SK-N-SH treated with all-trans-retinoic acid at 6 μM for 48 hours (cell line): ENCODE measurements around the gene PCDHA6.

ENCODE experiments used
- BACH2 ChIP-seq: fragments of 250-450 bp; sonication (Bioruptor Pico); IDR thresholded peaks from 2 replicates; pipeline ENCODE4 v1.9.0; 2021; ENCODE audit warnings: mild to moderate bottlenecking, borderline replicate concordance
- CSDC2 ChIP-seq: fragments of 250-450 bp; sonication (Bioruptor Pico); IDR thresholded peaks from 2 replicates; pipeline ENCODE4 v1.5.0; 2020; ENCODE audit warnings: mild to moderate bottlenecking, moderate library complexity
- OSR1 ChIP-seq: fragments of 250-450 bp; sonication (Bioruptor Pico); IDR thresholded peaks from 2 replicates; pipeline ENCODE4 v1.8.0; 2022; ENCODE audit warnings: moderate library complexity, mild to moderate bottlenecking, inconsistent platforms
- RARB ChIP-seq: fragments of 250-450 bp; sonication (Bioruptor Pico); IDR thresholded peaks from 2 replicates; pipeline ENCODE4 v1.8.0; 2021; ENCODE audit warnings: mild to moderate bottlenecking, moderate library complexity
- TOX ChIP-seq: fragments of 250-450 bp; sonication (Bioruptor Pico); IDR thresholded peaks from 2 replicates; pipeline ENCODE4 v1.8.0; 2021; ENCODE audit warnings: mild to moderate bottlenecking, moderate library complexity, borderline replicate concordance
- ZFP30 ChIP-seq: fragments of 450-650 bp; formaldehyde crosslinking; IDR thresholded peaks from 2 replicates; pipeline ENCODE4 v1.5.0; 2022; ENCODE audit warnings: mild to moderate bottlenecking, moderate library complexity
- ZNF70 ChIP-seq: fragments of 450-650 bp; formaldehyde crosslinking; IDR thresholded peaks from 2 replicates; pipeline ENCODE4 v1.5.0; 2020; ENCODE audit warnings: mild to moderate bottlenecking, moderate library complexity
- TF ChIP-seq, protein P1 (sequence below): fragments of 250-450 bp; sonication (Bioruptor Pico); IDR thresholded peaks from 2 replicates; pipeline ENCODE4 v1.8.0; 2020; ENCODE audit warnings: mild to moderate bottlenecking, moderate library complexity, borderline replicate concordance

DNA sequence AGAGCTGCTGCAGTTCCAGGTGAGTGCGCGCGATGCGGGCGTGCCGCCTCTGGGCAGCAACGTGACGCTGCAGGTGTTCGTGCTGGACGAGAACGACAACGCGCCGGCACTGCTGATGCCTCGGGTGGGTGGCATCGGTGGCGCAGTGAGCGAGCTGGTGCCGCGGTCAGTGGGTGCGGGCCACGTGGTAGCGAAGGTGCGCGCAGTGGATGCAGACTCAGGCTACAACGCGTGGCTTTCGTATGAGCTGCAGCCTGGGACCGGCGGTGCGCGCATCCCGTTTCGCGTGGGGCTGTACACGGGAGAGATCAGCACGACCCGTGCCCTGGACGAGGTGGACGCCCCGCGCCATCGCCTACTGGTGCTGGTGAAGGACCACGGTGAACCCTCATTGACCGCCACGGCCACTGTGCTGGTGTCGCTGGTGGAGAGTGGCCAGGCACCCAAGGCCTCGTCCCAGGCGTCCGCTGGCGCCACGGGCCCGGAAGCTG is 24.9 kb upstream of the PCDHA6 start:
- no peak for TF ChIP-seq ZFP30 (CRISPR knock-in tag)
- TF ChIP-seq CSDC2 = no peak
- no peak for TF ChIP-seq OSR1 (CRISPR knock-in tag)
- TF ChIP-seq ZNF70 (CRISPR knock-in tag) = no peak
- TF ChIP-seq, protein P1, sequence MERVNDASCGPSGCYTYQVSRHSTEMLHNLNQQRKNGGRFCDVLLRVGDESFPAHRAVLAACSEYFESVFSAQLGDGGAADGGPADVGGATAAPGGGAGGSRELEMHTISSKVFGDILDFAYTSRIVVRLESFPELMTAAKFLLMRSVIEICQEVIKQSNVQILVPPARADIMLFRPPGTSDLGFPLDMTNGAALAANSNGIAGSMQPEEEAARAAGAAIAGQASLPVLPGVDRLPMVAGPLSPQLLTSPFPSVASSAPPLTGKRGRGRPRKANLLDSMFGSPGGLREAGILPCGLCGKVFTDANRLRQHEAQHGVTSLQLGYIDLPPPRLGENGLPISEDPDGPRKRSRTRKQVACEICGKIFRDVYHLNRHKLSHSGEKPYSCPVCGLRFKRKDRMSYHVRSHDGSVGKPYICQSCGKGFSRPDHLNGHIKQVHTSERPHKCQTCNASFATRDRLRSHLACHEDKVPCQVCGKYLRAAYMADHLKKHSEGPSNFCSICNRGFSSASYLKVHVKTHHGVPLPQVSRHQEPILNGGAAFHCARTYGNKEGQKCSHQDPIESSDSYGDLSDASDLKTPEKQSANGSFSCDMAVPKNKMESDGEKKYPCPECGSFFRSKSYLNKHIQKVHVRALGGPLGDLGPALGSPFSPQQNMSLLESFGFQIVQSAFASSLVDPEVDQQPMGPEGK = no peak
- no peak for TF ChIP-seq RARB (CRISPR knock-in tag)
- TF ChIP-seq BACH2 = no peak
- no peak for TF ChIP-seq TOX (CRISPR knock-in tag)
